K562 (cell line): ENCODE data around the gene LRRC8E. TPM values are rescaled to one million over a fixed set of nuclear protein-coding genes. Genes with fewer than 3 reads are reported as not detected.

Experiments
- ATAC-seq: fragments of 200-7000 bp; cut with Tn5 transposase; 3 replicates; pipeline ENCODE4 v1.9.1; 2020; ENCODE audit warnings: moderate library complexity
- BruUV-seq: library from RNA; stranded (reverse); fragments of 400-500 nt; replicated peaks from 2 replicates; lab custom pipeline; 2021; lab: Mats Ljungman, UMichigan
- CTCF ChIA-PET: fragments of 300-600 bp; formaldehyde crosslinking; extraction: SDS; loops from one replicate; lab custom pipeline; 2021; ENCODE audit warnings: low intra/inter-chr PET ratio; lab: Yijun Ruan, JAX
- POLR2A ChIA-PET: fragments of 300-600, 350-650 bp; sonication (Branson Sonifier 250); formaldehyde crosslinking; extraction: SDS; loops from one replicate; lab custom pipeline; 2021; ENCODE audit warnings: antibody characterized with exemption, inconsistent platforms; lab: Yijun Ruan, JAX
- DNase-seq, 4 experiments: peaks; one replicate each; pipeline versions ENCODE4 v3.0.0 to v3.0.0-alpha.2; 2011 to 2018; ENCODE audit warnings: low spot score in 3 of 4, mixed read lengths in 3 of 4; ENCODE audit errors: extremely low read depth in 1 of 4
- FAIRE-seq: peaks from 2 replicates; lab custom pipeline; 2011; peaks lifted over from hg19 to GRCh38; lab: Jason Lieb, UNC
- H2AFZ ChIP-seq: 2 replicates; pipeline ENCODE4 v1.6.0; 2011; ENCODE audit warnings: low read depth, low read length, control low read depth, inconsistent platforms
- H3K27ac ChIP-seq: fragments of 200-600 bp; 3 replicates; pipeline ENCODE4 v1.8.0; 2011; ENCODE audit warnings: low read depth, mild to moderate bottlenecking, control low read depth, inconsistent platforms, low read length, moderate library complexity, mixed read lengths; ENCODE audit errors: extremely low read depth
- H3K27me3 ChIP-seq, 2 experiments: fragments of 300-600 bp in 1 of 2; 2 replicates in 1 of 2; 3 replicates in 1 of 2; pipeline versions ENCODE4 v1.6.0 to v1.8.0; 2011; ENCODE audit warnings: inconsistent platforms in 2 of 2, low read length in 2 of 2, mild to moderate bottlenecking in 1 of 2, mixed read lengths in 1 of 2, moderate library complexity in 1 of 2; ENCODE audit not compliant: control insufficient read depth in 2 of 2, insufficient read depth in 2 of 2
- H3K36me3 ChIP-seq: fragments of 300-600 bp; 3 replicates; pipeline ENCODE4 v1.8.0; 2011; ENCODE audit warnings: mild to moderate bottlenecking, low read length, inconsistent platforms; ENCODE audit not compliant: control insufficient read depth, insufficient read depth
- H3K4me1 ChIP-seq, 2 experiments: fragments of 200-600 bp in 1 of 2; replicated peaks in 1 of 2; 2 replicates in 1 of 2; 3 replicates in 1 of 2; pipeline versions ENCODE4 v1.5.1 to v1.8.0; 2011; ENCODE audit warnings: inconsistent platforms in 2 of 2, low read length in 2 of 2, mild to moderate bottlenecking in 1 of 2, mixed read lengths in 1 of 2, moderate library complexity in 1 of 2; ENCODE audit not compliant: control insufficient read depth in 2 of 2, insufficient read depth in 2 of 2
- H3K4me2 ChIP-seq: 2 replicates; pipeline ENCODE4 v1.6.1; 2011; ENCODE audit warnings: low read length, control low read depth, inconsistent platforms, mixed read lengths; ENCODE audit not compliant: insufficient read depth
- H3K4me3 ChIP-seq: fragments of 200-600 bp; sonication (generic), shearing (Covaris generic); 2 replicates; pipeline ENCODE4 v1.5.1; 2016; ENCODE audit warnings: control low read depth, inconsistent platforms
- H3K79me2 ChIP-seq: fragments of 200-600 bp; 3 replicates; pipeline ENCODE4 v1.8.0; 2011; ENCODE audit warnings: low read length, inconsistent platforms; ENCODE audit not compliant: control insufficient read depth, insufficient read depth
- H3K9ac ChIP-seq, 2 experiments: 2 replicates each; pipeline versions ENCODE4 v1.6.0 to v1.6.1; 2011; ENCODE audit warnings: low read depth in 2 of 2, low read length in 2 of 2, control low read depth in 1 of 2, inconsistent platforms in 1 of 2, mild to moderate bottlenecking in 1 of 2, mixed read lengths in 1 of 2; ENCODE audit not compliant: insufficient read depth in 1 of 2
- H3K9me1 ChIP-seq: one replicate; pipeline ENCODE4 v1.6.0; 2011; ENCODE audit warnings: inconsistent platforms, mild to moderate bottlenecking, low read length, moderate library complexity; ENCODE audit not compliant: control insufficient read depth, insufficient read depth
- H3K9me3 ChIP-seq: replicated peaks from 2 replicates; pipeline ENCODE4 v1.5.1; 2011; ENCODE audit warnings: low read depth, low read length, inconsistent platforms; ENCODE audit not compliant: control insufficient read depth, insufficient read depth
- H4K20me1 ChIP-seq: replicated peaks from 2 replicates; pipeline ENCODE4 v1.6.1; 2011; ENCODE audit warnings: low read length, inconsistent platforms, mixed read lengths; ENCODE audit not compliant: control insufficient read depth, insufficient read depth
- BRD4 ChIP-seq: fragments of 200-600 bp; sonication (generic); IDR thresholded peaks from 2 replicates; pipeline ENCODE4 v1.6.1; 2017; ENCODE audit warnings: inconsistent platforms
- CREM ChIP-seq: IDR thresholded peaks from 2 replicates; pipeline ENCODE4 v1.6.1; 2014; ENCODE audit warnings: antibody characterized with exemption, low read depth
- CSDE1 ChIP-seq, 2 experiments: fragments of 450-650 bp; IDR thresholded peaks; 2 replicates each; pipeline ENCODE4 v1.6.1; 2016; ENCODE audit warnings: mild to moderate bottlenecking in 1 of 2
- CUX1 ChIP-seq: fragments of 200-800 bp; sonication (Bioruptor generic); IDR thresholded peaks from 2 replicates; pipeline ENCODE4 v1.6.1; 2016; ENCODE audit warnings: missing genetic modification characterization, missing compliant biosample characterization
- ELK1 ChIP-seq: sonication (generic); formaldehyde crosslinking; IDR thresholded peaks from 2 replicates; pipeline ENCODE4 v1.8.1; 2022; ENCODE audit warnings: missing genetic modification reagents
- HES1 ChIP-seq: fragments of 450-650 bp; IDR thresholded peaks from 2 replicates; pipeline ENCODE4 v1.6.1; 2016; ENCODE audit warnings: low read depth, mild to moderate bottlenecking, moderate library complexity
- PKNOX1 ChIP-seq: fragments of 450-650 bp; IDR thresholded peaks from 2 replicates; pipeline ENCODE4 v1.6.1; 2016
- TRIM24 ChIP-seq, 2 experiments: fragments of 450-650 bp; IDR thresholded peaks; 2 replicates each; pipeline ENCODE4 v1.6.1; 2016
- XRCC5 ChIP-seq: fragments of 200-400 bp; formaldehyde crosslinking; IDR thresholded peaks from 2 replicates; pipeline ENCODE4 v1.6.1; 2017; ENCODE audit warnings: low read depth, mild to moderate bottlenecking, low read length
- ZNF134 ChIP-seq: fragments of 250-450 bp; sonication (Bioruptor Pico); conservative IDR thresholded peaks from 2 replicates; pipeline ENCODE4 v1.4.0; 2020
- WGBS: fragments of 100-300 bp; shearing (Covaris generic); methylation state at CpG from one replicate; pipeline ENCODE4 v1.1.6; 2016; ENCODE audit warnings: low coverage, mixed read lengths; ENCODE audit not compliant: insufficient coverage; ENCODE audit errors: missing lambda C conversion rate; 5-methylcytosine and 5-hydroxymethylcytosine counted together
- in situ Hi-C: fragments of 300-500 bp; cut with MboI; formaldehyde crosslinking; loops from 4 replicates; pipeline ENCODE4 v1.15.0; 2018; ENCODE audit warnings: inconsistent platforms, mixed read lengths
- intact Hi-C: fragments of 100-400 bp; cut with micrococcal nuclease; formaldehyde crosslinking; loops from 2 replicates; pipeline ENCODE4 v1.14.2; 2022
- polyA plus RNA-seq, 8 experiments: library from polyadenylated mRNA; depleted of rRNA in 4 of 8; stranded (reverse) in 5 of 8; unstranded in 3 of 8; fragments of >200 nt; fragmentation: Nextera tagmentation in 2 of 8; fragmentation: Illumina TruSeq in 1 of 8; extraction: Ambion mirVana in 2 of 8; extraction: Trizol in 1 of 8; gene quantifications; 2 replicates each; pipeline versions ENCODE4 v1.2.1 to v1.2.3, GENCODE V29; 2011 to 2014; ENCODE audit warnings: inconsistent platforms in 1 of 8, missing spikeins in 1 of 8
- total RNA-seq, 7 experiments: library from RNA; depleted of rRNA in 6 of 7; stranded (reverse); fragments of >200 nt in 6 of 7; fragmentation: Illumina TruSeq in 2 of 7; extraction: Trizol in 2 of 7; gene quantifications; 2 replicates each; pipeline versions ENCODE4 v1.2.1 to v1.2.3, GENCODE V29; 2011 to 2021; ENCODE audit warnings: low replicate concordance in 1 of 7

The LRRC8E gene
- total and polyA plus RNA-seq, 9 of the 15 experiments (the other 6 are each of a cell fraction or from before 2014, with no cell fraction given): 0.08 to 5.7 (median 3.5) TPM; not detected in 1

- ChIA-PET POLR2A (interaction anchor here (0.5 to 5.3 kb wide), 7 partner anchors 11 to 456 kb away, joined by 3 to 72 read pairs (median 3); partner anchors contain the start of genes LRRC8E and SNAPC2), CTCF (no interaction called here)
- FAIRE-seq (no peak), ATAC-seq (no peak), DNase-seq (no peak)
- Histone ChIP-seq H3K4me3 (no peak overlapping the region), H3K9me1 (peaks cover 4% of the 10 kb centered on the region), H4K20me1 (no peaks in the 10 kb centered on the region), H3K4me1 (peaks cover 9 to 43% of the 10 kb centered on the region in 2 experiments; a peak in 4 of 5 replicates), H3K27ac (no peak overlapping the region), H3K27me3 (no peaks in the 10 kb centered on the region), H3K9me3 (no peaks in the 10 kb centered on the region), H3K9ac (no peak overlapping the region; a peak in 1 of 4 replicates), H2AFZ (no peak overlapping the region), H3K4me2 (no peak overlapping the region), H3K79me2 (peaks cover 22% of the 10 kb centered on the region), H3K36me3 (peaks cover 20% of the 10 kb centered on the region; the same call in 1 of the 3 replicates)
- 87% methylated on average over 31 of the region's 34 CpGs for WGBS
- intact Hi-C loops (no loop called here), in situ Hi-C loops (no loop called here)
- BruUV-seq: no TSS peak
- no peak for TF ChIP-seq ELK1
- TF ChIP-seq HES1: no peak
- TF ChIP-seq BRD4: no peak
- no peak for TF ChIP-seq CREM
- TF ChIP-seq CUX1 (CRISPR knock-in tag): no peak
- no peak for TF ChIP-seq XRCC5
- no peak for TF ChIP-seq CSDE1 (IDR thresholded peaks at IDR 0.05)
- TF ChIP-seq PKNOX1: no peak
- no peak for TF ChIP-seq ZNF134 (CRISPR knock-in tag)
- no peak for TF ChIP-seq TRIM24 (IDR thresholded peaks at IDR 0.05)
Observed at GRCh38 chr19:7899751-7900378, 11.6 kb downstream of the LRRC8E start.
